GM12891 (cell line): ENCODE data around the gene CTBP2.
"Not testable (repeated sequence)": the region's sequence is repeated elsewhere in the genome, so short reads cannot be mapped to it uniquely, and the experiment has no call there.

Experiments used
- PAX5 ChIP-seq: IDR thresholded peaks from 2 replicates; pipeline ENCODE4 v1.6.1; 2011; ENCODE audit warnings: low read length, moderate library complexity, mild to moderate bottlenecking; ENCODE audit not compliant: insufficient read depth, severe bottlenecking
- POLR2A ChIP-seq: IDR thresholded peaks from 2 replicates; pipeline ENCODE4 v1.6.1; 2011; ENCODE audit warnings: low read depth, low read length, control low read depth
- POLR2AphosphoS5 ChIP-seq: IDR thresholded peaks from 2 replicates; pipeline ENCODE4 v1.6.1; 2011; ENCODE audit warnings: low read depth, low read length, control low read depth
- POU2F2 ChIP-seq: IDR thresholded peaks from 2 replicates; pipeline ENCODE4 v1.6.1; 2011; ENCODE audit warnings: low read depth, mild to moderate bottlenecking, control low read depth, low read length, moderate library complexity
- SPI1 ChIP-seq: IDR thresholded peaks from 2 replicates; pipeline ENCODE4 v1.6.1; 2011; ENCODE audit warnings: low read depth, low read length, control low read depth

GRCh38 chr10:125082471-125082870, 77.9 kb downstream of the CTBP2 start:
- TF ChIP-seq POLR2AphosphoS5, POLR2A, PAX5, SPI1, POU2F2: not testable (repeated sequence)
